Panc1 (cell line): Measurements from ENCODE around the gene HPCAL1.

Experiments used
- CTCF ChIP-seq: fragments of 450-650 bp; IDR thresholded peaks from 2 replicates; pipeline ENCODE4 v1.5.1; 2017; ENCODE audit warnings: mild to moderate bottlenecking
- POLR2AphosphoS5 ChIP-seq: IDR thresholded peaks from 2 replicates; pipeline ENCODE4 v1.6.1; 2012; ENCODE audit warnings: mild to moderate bottlenecking, low read depth, low read length, moderate library complexity
- REST ChIP-seq, 2 experiments: IDR thresholded peaks; 2 replicates each; pipeline ENCODE4 v1.6.1; 2011 to 2012; ENCODE audit warnings: low read depth in 2 of 2, control low read depth in 1 of 2, low read length in 1 of 2, mild to moderate bottlenecking in 1 of 2, moderate library complexity in 1 of 2; ENCODE audit not compliant: insufficient read depth in 1 of 2
- SIN3A ChIP-seq: IDR thresholded peaks from 2 replicates; pipeline ENCODE4 v1.6.1; 2012; ENCODE audit warnings: low read depth, mild to moderate bottlenecking, low read length, moderate library complexity, borderline replicate concordance; ENCODE audit not compliant: insufficient read depth
- TCF7L2 ChIP-seq: IDR thresholded peaks from 2 replicates; pipeline ENCODE4 v1.6.1; 2011; ENCODE audit warnings: mild to moderate bottlenecking, low read depth, low read length, inconsistent platforms

- TF ChIP-seq CTCF = no peak
- TF ChIP-seq REST (IDR thresholded peaks at IDR 0.05; ENCODE audit: insufficient read depth in 1 of 2, low read depth in 2 of 2, low read length in 1 of 2) = no peak
- TF ChIP-seq POLR2AphosphoS5 = no peak; the same call in 1 of the 2 replicates
- no peak for TF ChIP-seq TCF7L2
- TF ChIP-seq SIN3A = no peak
Observed at GRCh38 chr2:10368491-10369231, 66.0 kb downstream of the HPCAL1 start.
